HG03558 (cell line): ENCODE results near the gene DNTT.

Source experiments
- ATAC-seq: cut with Tn5 transposase; IDR thresholded peaks from one replicate; pipeline ENCODE4 v1.9.1; 2021; ENCODE audit warnings: moderate number of reproducible peaks; ENCODE audit not compliant: unreplicated experiment; ENCODE audit errors: extremely low read depth

The DNTT gene

GRCh38 chr10:96339956-96340904 is 36.0 kb downstream of the DNTT start:
- ATAC-seq, result peak; percentile 52

- no peak for ATAC-seq
Measured at GRCh38 chr10:96341219-96342182, 37.3 kb downstream of the DNTT start.

GRCh38 chr10:96342402-96342801 is 38.2 kb downstream of the DNTT start:
- ATAC-seq, result no peak

GRCh38 chr10:96344178-96344577 is 39.9 kb downstream of the DNTT start:
- ATAC-seq, result no peak

GRCh38 chr10:96345222-96345621 is 41.0 kb downstream of the DNTT start:
- no peak for ATAC-seq

- no peak for ATAC-seq
Measured at GRCh38 chr10:96346295-96346694, 42.1 kb downstream of the DNTT start.

- ATAC-seq, result no peak
Measured at GRCh38 chr10:96352027-96352426, 47.8 kb downstream of the DNTT start.

- ATAC-seq, result no peak
Measured at GRCh38 chr10:96352582-96352981, 48.3 kb downstream of the DNTT start.

GRCh38 chr10:96357038-96357620 is 52.9 kb downstream of the DNTT start:
- no peak for ATAC-seq

- no peak for ATAC-seq
Measured at GRCh38 chr10:96358851-96359540, 54.8 kb downstream of the DNTT start, which contains the start of gene OPALIN. Gene OPALIN, minus strand, starts transcription at chr10:96359002. Its CDS starts 106 bp downstream, at chr10:96358896.

GRCh38 chr10:96359616-96360015 is 55.4 kb downstream of the DNTT start:
- ATAC-seq, result no peak

GRCh38 chr10:96360331-96360730 is 56.1 kb downstream of the DNTT start:
- ATAC-seq, result no peak

GRCh38 chr10:96360766-96361165 is 56.5 kb downstream of the DNTT start:
- ATAC-seq, result no peak

- no peak for ATAC-seq
Measured at GRCh38 chr10:96365571-96365970, 61.3 kb downstream of the DNTT start.

- no peak for ATAC-seq
Measured at GRCh38 chr10:96366508-96366907, 62.3 kb downstream of the DNTT start.

- no peak for ATAC-seq
Measured at GRCh38 chr10:96367470-96367869, 63.2 kb downstream of the DNTT start.

GRCh38 chr10:96368971-96369370 is 64.7 kb downstream of the DNTT start:
- no peak for ATAC-seq

- no peak for ATAC-seq
Measured at GRCh38 chr10:96369890-96370583, 65.8 kb downstream of the DNTT start.

GRCh38 chr10:96370584-96371157 is 66.4 kb downstream of the DNTT start:
- no peak for ATAC-seq
